NB4 (cell line): ENCODE measurements around the gene GRID1.

Experiments used
- DNase-seq: peaks from one replicate; pipeline ENCODE4 v3.0.0; 2010; ENCODE audit warnings: low read depth
- H3K4me3 ChIP-seq: one replicate; pipeline ENCODE4 v1.5.1; 2011; ENCODE audit warnings: mild to moderate bottlenecking, low read depth, low read length, moderate library complexity
- MYC ChIP-seq: IDR thresholded peaks from 2 replicates; pipeline ENCODE4 v1.6.1; 2011; ENCODE audit warnings: low read depth, low read length
- POLR2A ChIP-seq: IDR thresholded peaks from 2 replicates; pipeline ENCODE4 v1.6.1; 2011; ENCODE audit warnings: mild to moderate bottlenecking; ENCODE audit not compliant: insufficient read length; ENCODE audit errors: extremely low read depth
- TF ChIP-seq, protein P1 (sequence below): IDR thresholded peaks from one replicate; pipeline ENCODE4 v1.5.1; 2012; ENCODE audit warnings: low read depth, low read length
- TF ChIP-seq, protein P2 (sequence below): IDR thresholded peaks from 2 replicates; pipeline ENCODE4 v1.6.1; 2011; ENCODE audit warnings: low read depth, low read length

GRID1 gene

DNA sequence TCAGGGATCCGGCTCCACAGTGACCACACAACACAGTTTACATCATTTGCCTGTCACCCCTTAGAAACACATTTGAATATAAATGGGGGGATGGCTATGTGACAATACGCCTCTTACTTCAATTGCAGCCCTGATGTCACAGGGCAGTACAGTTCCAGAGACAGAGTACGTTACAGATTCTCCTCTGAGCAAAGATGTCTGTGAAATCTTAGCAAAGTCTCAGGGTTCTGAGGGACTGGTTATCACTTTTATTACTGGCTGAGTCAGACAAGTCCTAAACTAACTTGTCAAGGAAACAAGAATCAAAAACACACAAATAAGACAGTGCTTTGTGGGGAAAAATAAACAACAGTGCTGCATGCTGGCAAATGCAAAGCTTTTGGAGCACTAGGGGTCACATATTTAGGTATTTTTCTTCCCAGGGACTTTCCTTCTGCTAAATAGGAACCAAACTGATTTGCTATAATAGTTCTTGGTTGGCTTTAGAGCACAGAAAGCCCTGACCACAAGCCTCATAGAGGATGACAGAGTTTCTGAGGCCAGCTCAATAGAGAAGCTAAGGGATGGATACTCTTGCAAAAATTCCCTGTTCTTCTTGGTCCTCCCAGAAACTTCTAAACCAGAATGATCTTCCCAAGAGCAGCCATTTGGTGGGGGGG, 501.6 kb downstream of the GRID1 start:
- no peak overlapping the region for H3K4me3 ChIP-seq
- DNase-seq, result no peak
- TF ChIP-seq, protein P1, sequence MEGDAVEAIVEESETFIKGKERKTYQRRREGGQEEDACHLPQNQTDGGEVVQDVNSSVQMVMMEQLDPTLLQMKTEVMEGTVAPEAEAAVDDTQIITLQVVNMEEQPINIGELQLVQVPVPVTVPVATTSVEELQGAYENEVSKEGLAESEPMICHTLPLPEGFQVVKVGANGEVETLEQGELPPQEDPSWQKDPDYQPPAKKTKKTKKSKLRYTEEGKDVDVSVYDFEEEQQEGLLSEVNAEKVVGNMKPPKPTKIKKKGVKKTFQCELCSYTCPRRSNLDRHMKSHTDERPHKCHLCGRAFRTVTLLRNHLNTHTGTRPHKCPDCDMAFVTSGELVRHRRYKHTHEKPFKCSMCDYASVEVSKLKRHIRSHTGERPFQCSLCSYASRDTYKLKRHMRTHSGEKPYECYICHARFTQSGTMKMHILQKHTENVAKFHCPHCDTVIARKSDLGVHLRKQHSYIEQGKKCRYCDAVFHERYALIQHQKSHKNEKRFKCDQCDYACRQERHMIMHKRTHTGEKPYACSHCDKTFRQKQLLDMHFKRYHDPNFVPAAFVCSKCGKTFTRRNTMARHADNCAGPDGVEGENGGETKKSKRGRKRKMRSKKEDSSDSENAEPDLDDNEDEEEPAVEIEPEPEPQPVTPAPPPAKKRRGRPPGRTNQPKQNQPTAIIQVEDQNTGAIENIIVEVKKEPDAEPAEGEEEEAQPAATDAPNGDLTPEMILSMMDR, result no peak
- TF ChIP-seq MYC (no peak), POLR2A (no peak)
- TF ChIP-seq, protein P2, sequence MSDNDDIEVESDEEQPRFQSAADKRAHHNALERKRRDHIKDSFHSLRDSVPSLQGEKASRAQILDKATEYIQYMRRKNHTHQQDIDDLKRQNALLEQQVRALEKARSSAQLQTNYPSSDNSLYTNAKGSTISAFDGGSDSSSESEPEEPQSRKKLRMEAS, result no peak

DNA sequence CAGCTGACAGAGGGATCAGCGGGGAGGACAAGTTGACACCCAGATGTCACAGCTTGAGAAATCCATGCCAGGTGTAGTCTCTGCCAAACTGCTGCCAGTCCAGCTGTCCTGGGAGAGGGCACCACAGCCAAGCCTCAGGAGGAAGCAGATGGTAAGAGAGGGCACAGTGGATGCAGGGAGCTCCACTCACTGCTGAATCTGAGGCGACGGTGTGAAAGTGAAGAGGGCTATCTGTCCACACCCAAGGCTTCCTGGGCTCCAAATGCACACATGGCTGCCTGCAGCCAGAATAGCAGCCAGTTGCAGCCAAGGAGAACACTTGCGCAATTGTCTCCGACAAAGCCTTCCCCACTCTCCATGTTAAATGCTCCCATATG, 502.4 kb downstream of the GRID1 start:
- TF ChIP-seq MYC, result no peak
- TF ChIP-seq, protein P1, result no peak
- TF ChIP-seq, protein P2, result no peak
- no peak for TF ChIP-seq POLR2A
- DNase-seq, result no peak
- no peak overlapping the region for H3K4me3 ChIP-seq

DNA sequence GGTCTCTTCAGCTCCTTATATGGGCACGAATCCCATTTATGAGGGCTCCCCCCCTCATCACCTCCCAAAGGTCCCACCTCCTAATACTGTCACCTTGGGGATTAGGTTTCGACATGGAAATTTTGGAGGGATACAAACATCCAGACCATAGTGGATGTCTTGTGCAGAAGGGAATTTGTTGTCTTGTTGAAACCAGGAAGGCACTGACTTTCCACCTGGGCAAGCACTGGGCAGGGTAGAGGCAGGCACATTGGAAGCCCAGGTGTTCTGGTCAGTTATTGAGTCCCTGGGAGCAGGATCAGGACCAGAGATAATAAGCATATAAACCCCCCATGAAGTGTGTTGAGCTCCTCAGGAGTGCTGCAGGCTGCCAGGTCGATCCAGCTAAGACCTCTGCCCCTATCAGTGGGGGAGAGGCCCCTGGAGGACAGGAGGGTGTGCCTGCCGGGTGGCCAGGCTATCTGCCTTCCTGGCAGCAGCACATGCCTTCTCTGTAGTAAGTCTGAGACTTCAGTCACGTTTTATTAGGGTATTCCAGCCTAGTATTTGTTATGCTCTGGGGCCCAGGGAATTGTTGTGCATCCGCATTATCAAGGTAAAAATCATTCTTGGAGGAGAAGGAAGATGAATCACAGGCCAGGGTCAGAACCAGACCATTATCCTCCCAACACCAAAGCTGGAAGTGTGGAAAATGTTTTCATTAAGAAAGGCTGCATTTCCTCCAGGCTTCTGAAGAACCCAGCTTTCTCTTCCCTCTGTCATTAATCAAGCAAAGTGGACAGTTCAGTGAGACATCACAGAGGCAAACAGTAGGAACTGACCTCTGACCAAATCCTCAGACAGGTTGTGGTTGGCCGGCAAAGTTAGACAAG, 503.1 kb downstream of the GRID1 start:
- TF ChIP-seq, protein P2, result no peak
- no peak for TF ChIP-seq MYC
- TF ChIP-seq, protein P1, result no peak
- no peak for TF ChIP-seq POLR2A
- DNase-seq, result no peak
- H3K4me3 ChIP-seq, result no peak overlapping the region

DNA sequence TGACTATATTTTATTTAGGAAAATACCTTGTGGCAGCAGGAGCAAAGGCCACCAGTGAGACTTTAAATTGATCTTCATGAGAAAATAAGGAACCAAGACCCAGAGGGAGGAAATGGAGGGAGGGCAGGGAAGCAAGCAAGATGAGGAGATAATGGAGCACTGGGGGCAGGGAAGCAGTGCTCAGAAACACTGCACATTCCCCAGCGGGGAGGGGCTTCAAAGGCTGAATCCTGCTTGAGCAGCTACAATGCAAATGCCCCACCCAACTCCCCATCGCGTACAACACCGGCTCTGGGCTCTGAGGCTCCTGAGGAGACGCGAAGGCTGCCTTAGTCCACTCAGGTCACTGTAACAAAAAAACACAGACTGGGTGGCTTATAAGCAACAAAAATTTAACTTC, 503.8 kb downstream of the GRID1 start:
- TF ChIP-seq MYC, result no peak
- no peak for DNase-seq
- no peak overlapping the region for H3K4me3 ChIP-seq

DNA sequence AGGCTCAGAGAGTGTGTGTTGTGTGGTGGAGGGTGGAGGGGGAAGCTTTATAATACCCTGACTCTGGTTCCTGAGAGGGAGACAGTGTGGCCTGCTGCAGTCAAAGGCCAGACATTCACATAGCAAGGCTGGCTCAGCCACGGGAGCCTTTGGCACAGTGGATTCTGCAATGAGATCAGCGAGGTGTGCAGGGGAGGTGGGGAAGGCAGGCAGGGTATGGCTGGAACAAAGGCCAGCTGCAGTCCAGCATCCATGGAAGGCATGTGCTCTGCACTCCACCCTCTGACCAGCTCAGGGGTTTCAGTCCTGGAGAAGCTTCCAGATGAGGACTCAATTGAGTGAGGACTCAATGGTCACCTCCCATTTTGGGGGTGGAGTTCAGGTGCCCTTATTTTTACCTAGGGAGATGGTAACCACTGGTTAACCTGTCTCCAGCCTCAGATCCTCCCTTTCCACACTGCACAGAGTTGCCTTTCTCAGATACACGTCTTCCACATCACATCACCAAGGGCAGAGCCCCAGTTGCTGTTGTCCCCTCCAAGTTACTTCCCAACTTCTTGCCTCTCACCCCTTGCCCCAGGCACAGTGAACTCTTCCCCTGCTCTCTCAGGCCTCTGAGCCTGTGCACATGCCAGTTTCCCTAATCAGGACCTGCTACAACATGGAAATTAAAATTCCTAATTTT, 504.9 kb downstream of the GRID1 start:
- TF ChIP-seq POLR2A (no peak), MYC (no peak)
- TF ChIP-seq, protein P1, result no peak
- TF ChIP-seq, protein P2, result no peak
- no peak for DNase-seq
- H3K4me3 ChIP-seq, result no peak overlapping the region

DNA sequence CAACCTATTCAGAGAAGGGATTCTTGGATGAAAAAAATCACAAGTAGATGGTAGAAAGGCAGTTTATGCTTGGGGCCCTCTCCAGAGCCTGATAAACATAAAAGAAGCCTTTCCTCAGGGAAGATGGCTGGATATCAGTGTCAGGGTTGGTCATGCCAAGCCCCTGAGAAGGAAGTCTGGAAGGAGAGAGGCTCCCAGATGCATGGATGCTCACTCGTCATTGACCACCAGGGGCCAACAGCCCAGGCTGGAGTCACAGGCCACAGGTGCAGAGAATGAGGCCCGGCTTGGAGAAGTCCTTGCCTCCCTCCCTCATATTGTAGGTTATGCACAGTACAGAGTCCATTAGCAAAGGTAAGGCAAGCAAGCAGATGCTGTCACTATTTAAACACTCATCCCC, 506.7 kb downstream of the GRID1 start:
- no peak overlapping the region for H3K4me3 ChIP-seq
- no peak for TF ChIP-seq POLR2A
- no peak for TF ChIP-seq MYC
- TF ChIP-seq, protein P2, result no peak
- TF ChIP-seq, protein P1, result no peak
- DNase-seq, result no peak
